ENCODE measurements around the gene ZNRF1.
"Not testable (repeated sequence)": the region's sequence is repeated elsewhere in the genome, so short reads cannot be mapped to it uniquely, and the experiment has no call there.

ZNRF1 gene

GRCh38 chr16:75080205-75081029, 81.6 kb downstream of the ZNRF1 start:
- DNase-seq (ENCODE audit: low read depth): no peak

GRCh38 chr16:75081179-75081859, 82.5 kb downstream of the ZNRF1 start:
- DNase-seq (ENCODE audit: low read depth): no peak

GRCh38 chr16:75083813-75084212, 85.0 kb downstream of the ZNRF1 start:
- DNase-seq (ENCODE audit: low read depth): no peak

GRCh38 chr16:75085556-75085955, 86.7 kb downstream of the ZNRF1 start:
- peak; percentile 42 for DNase-seq (ENCODE audit: low read depth)

- no peak for DNase-seq (ENCODE audit: low read depth)
These were observed 87.5 kb downstream of the ZNRF1 start for GRCh38 chr16:75086281-75086680.

GRCh38 chr16:75086688-75087374, 88.0 kb downstream of the ZNRF1 start:
- DNase-seq (ENCODE audit: low read depth): no peak

GRCh38 chr16:75087375-75087979, 88.7 kb downstream of the ZNRF1 start:
- DNase-seq (ENCODE audit: low read depth): no peak

GRCh38 chr16:75088216-75088615, 89.4 kb downstream of the ZNRF1 start:
- no peak for DNase-seq (ENCODE audit: low read depth)

GRCh38 chr16:75088934-75089333, 90.1 kb downstream of the ZNRF1 start:
- no peak for DNase-seq (ENCODE audit: low read depth)

GRCh38 chr16:75089486-75090202, 90.8 kb downstream of the ZNRF1 start:
- DNase-seq (ENCODE audit: low read depth): no peak

GRCh38 chr16:75090899-75091298, 92.1 kb downstream of the ZNRF1 start:
- not testable (repeated sequence) for DNase-seq (ENCODE audit: low read depth)

GRCh38 chr16:75091619-75092018, 92.8 kb downstream of the ZNRF1 start:
- not testable (repeated sequence) for DNase-seq (ENCODE audit: low read depth)

- no peak for DNase-seq (ENCODE audit: low read depth)
These were observed 94.0 kb downstream of the ZNRF1 start for GRCh38 chr16:75092777-75093176.

GRCh38 chr16:75093598-75094540, 95.0 kb downstream of the ZNRF1 start:
- DNase-seq (ENCODE audit: low read depth): no peak

- DNase-seq (ENCODE audit: low read depth): no peak
These were observed 96.4 kb downstream of the ZNRF1 start for GRCh38 chr16:75095204-75095621.

- DNase-seq (ENCODE audit: low read depth): no peak
These were observed 97.8 kb downstream of the ZNRF1 start for GRCh38 chr16:75096656-75097055.

GRCh38 chr16:75097191-75097761, 98.5 kb downstream of the ZNRF1 start:
- DNase-seq (ENCODE audit: low read depth): no peak

- no peak for DNase-seq (ENCODE audit: low read depth)
These were observed 99.4 kb downstream of the ZNRF1 start for GRCh38 chr16:75097941-75098901.

- DNase-seq (ENCODE audit: low read depth): no peak
These were observed 100.3 kb downstream of the ZNRF1 start for GRCh38 chr16:75099075-75099667.

All from GM04504 (cell line).